ENCODE data around the gene TEX13A. TPM values are rescaled to one million over a fixed set of nuclear protein-coding genes. Genes with fewer than 3 reads are reported as not detected.

The TEX13A gene
- polyA plus RNA-seq, 1 of the 3 experiments (the other 2 are of a cell fraction) = 0.03 TPM

- Histone ChIP-seq H3K27ac (ENCODE audit: low read depth in 2 of 2, low read length in 1 of 2) (no peak overlapping the region), H4K20me1 (ENCODE audit: insufficient read depth) (no peaks in the 10 kb centered on the region), H2AFZ (ENCODE audit: low read depth) (no peak overlapping the region), H3K9me2 (no peaks in the 10 kb centered on the region), H3K79me2 (ENCODE audit: insufficient read depth) (no peaks in the 10 kb centered on the region), H3F3A (replicated peaks; ENCODE audit: insufficient read depth) (no peaks in the 10 kb centered on the region), H3K9me3 (no peaks in the 10 kb centered on the region), H3K27me3 (ENCODE audit: insufficient read depth) (peaks cover 12% of the 10 kb centered on the region; the same call in 1 of the 2 replicates), H3K9ac (no peak overlapping the region), H3K4me3 (ENCODE audit: low read depth in 2 of 2, low read length in 1 of 2) (no peak overlapping the region), H3K4me1 (ENCODE audit: control insufficient read depth in 1 of 2, insufficient read depth in 2 of 2, low read depth in 1 of 2, low read length in 1 of 2) (no peaks in the 10 kb centered on the region), H3K36me3 (replicated peaks in 1 of 2; ENCODE audit: control insufficient read depth in 1 of 2, insufficient read depth in 2 of 2, low read length in 1 of 2) (no peaks in the 10 kb centered on the region), H3K4me2 (no peak overlapping the region)
- POLR2A ChIA-PET = no interaction called here
- WGBS (ENCODE audit: low lambda C conversion rate) = 5% methylated on average over 5 of the region's 5 CpGs
- no peak for DNase-seq
- CTCF ChIA-PET = interaction anchor here (1.5 kb wide), 1 partner anchor 14 kb away, joined by 4 read pairs; no protein-coding TSS in a partner anchor
- TF ChIP-seq YY1 (IDR thresholded peaks at IDR 0.05; ENCODE audit: low read depth) = no peak
- TF ChIP-seq MXI1 (IDR thresholded peaks at IDR 0.05; ENCODE audit: low read depth, low read length) = no peak
- no peak for TF ChIP-seq RFX5 (IDR thresholded peaks at IDR 0.05; ENCODE audit: low read length)
- TF ChIP-seq, protein P1, sequence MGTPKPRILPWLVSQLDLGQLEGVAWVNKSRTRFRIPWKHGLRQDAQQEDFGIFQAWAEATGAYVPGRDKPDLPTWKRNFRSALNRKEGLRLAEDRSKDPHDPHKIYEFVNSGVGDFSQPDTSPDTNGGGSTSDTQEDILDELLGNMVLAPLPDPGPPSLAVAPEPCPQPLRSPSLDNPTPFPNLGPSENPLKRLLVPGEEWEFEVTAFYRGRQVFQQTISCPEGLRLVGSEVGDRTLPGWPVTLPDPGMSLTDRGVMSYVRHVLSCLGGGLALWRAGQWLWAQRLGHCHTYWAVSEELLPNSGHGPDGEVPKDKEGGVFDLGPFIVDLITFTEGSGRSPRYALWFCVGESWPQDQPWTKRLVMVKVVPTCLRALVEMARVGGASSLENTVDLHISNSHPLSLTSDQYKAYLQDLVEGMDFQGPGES (IDR thresholded peaks at IDR 0.05; ENCODE audit: low read depth, low read length) = no peak
- no peak for TF ChIP-seq TEAD4 (IDR thresholded peaks at IDR 0.05; ENCODE audit: borderline replicate concordance, insufficient read depth)
- TF ChIP-seq EP300 (IDR thresholded peaks at IDR 0.05; ENCODE audit: borderline replicate concordance in 1 of 2, low read depth in 1 of 2, low read length in 1 of 2) = no peak
- TF ChIP-seq TAF1 (IDR thresholded peaks at IDR 0.05; ENCODE audit: borderline replicate concordance, low read depth, low read length) = no peak
- TF ChIP-seq, protein P2, sequence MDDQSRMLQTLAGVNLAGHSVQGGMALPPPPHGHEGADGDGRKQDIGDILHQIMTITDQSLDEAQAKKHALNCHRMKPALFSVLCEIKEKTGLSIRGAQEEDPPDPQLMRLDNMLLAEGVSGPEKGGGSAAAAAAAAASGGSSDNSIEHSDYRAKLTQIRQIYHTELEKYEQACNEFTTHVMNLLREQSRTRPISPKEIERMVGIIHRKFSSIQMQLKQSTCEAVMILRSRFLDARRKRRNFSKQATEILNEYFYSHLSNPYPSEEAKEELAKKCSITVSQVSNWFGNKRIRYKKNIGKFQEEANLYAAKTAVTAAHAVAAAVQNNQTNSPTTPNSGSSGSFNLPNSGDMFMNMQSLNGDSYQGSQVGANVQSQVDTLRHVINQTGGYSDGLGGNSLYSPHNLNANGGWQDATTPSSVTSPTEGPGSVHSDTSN (IDR thresholded peaks at IDR 0.05) = no peak
- TF ChIP-seq RAD21 (IDR thresholded peaks at IDR 0.05; ENCODE audit: low read length) = no peak
- no peak for TF ChIP-seq NFIC (IDR thresholded peaks at IDR 0.05; ENCODE audit: borderline replicate concordance)
- TF ChIP-seq ELF1 (IDR thresholded peaks at IDR 0.05) = no peak
- no peak for TF ChIP-seq CTCF (IDR thresholded peaks at IDR 0.05)
Observed at GRCh38 chrX:105226499-105226898, 6.0 kb upstream of the TEX13A start.

- 37% methylated on average over 3 of the region's 3 CpGs for WGBS (ENCODE audit: low lambda C conversion rate)
- no peaks in the 10 kb centered on the region for H3K9me2 ChIP-seq
- H3K27ac ChIP-seq (ENCODE audit: low read depth in 2 of 2, low read length in 1 of 2) = no peak overlapping the region
- no peaks in the 10 kb centered on the region for H3K9me3 ChIP-seq
- ChIA-PET POLR2A (no interaction called here), CTCF (interaction anchor here (0.7 kb wide), 1 partner anchor 365 kb away, joined by 3 read pairs; no protein-coding TSS in a partner anchor)
- H3K4me1 ChIP-seq (ENCODE audit: control insufficient read depth in 1 of 2, insufficient read depth in 2 of 2, low read depth in 1 of 2, low read length in 1 of 2) = no peaks in the 10 kb centered on the region
- H4K20me1 ChIP-seq (ENCODE audit: insufficient read depth) = no peaks in the 10 kb centered on the region
- no peaks in the 10 kb centered on the region for H3K36me3 ChIP-seq (replicated peaks in 1 of 2; ENCODE audit: control insufficient read depth in 1 of 2, insufficient read depth in 2 of 2, low read length in 1 of 2)
- H2AFZ ChIP-seq (ENCODE audit: low read depth) = no peak overlapping the region
- no peaks in the 10 kb centered on the region for H3F3A ChIP-seq (replicated peaks; ENCODE audit: insufficient read depth)
- H3K79me2 ChIP-seq (ENCODE audit: insufficient read depth) = no peaks in the 10 kb centered on the region
- no peak for DNase-seq
- no peak overlapping the region for H3K9ac ChIP-seq
- no peak overlapping the region for H3K4me3 ChIP-seq (ENCODE audit: low read depth in 2 of 2, low read length in 1 of 2)
- no peak overlapping the region for H3K4me2 ChIP-seq
- peaks cover 17% of the 10 kb centered on the region for H3K27me3 ChIP-seq (ENCODE audit: insufficient read depth)
- no peak for TF ChIP-seq GATA2 (CRISPR knock-in tag; IDR thresholded peaks at IDR 0.05)
- TF ChIP-seq USF2 (IDR thresholded peaks at IDR 0.05; ENCODE audit: borderline replicate concordance, low read depth, low read length) = no peak
- TF ChIP-seq CTCF (IDR thresholded peaks at IDR 0.05) = no peak
- TF ChIP-seq ELF1 (IDR thresholded peaks at IDR 0.05) = no peak
- TF ChIP-seq REST (IDR thresholded peaks at IDR 0.05; ENCODE audit: low read depth, low read length) = no peak
Observed at GRCh38 chrX:105221374-105221773, 880 bp upstream of the TEX13A start.

All from SK-N-SH (cell line).